Fibroblast of lung (primary cell): ENCODE results near the gene GLIPR2. TPM values are rescaled to one million over a fixed set of nuclear protein-coding genes. Genes with fewer than 3 reads are reported as not detected.

ENCODE experiments used
- DNase-seq, 2 donors: peaks; one replicate each; pipeline versions ENCODE4 v3.0.0 to v3.0.0-alpha.2; 2010; ENCODE audit warnings: low read depth in 2 of 2
- H2AFZ ChIP-seq: 2 replicates; pipeline ENCODE4 v1.5.1; 2012; ENCODE audit warnings: low read length, control low read depth, inconsistent platforms
- H3K27ac ChIP-seq: 2 replicates; pipeline ENCODE4 v1.5.1; 2011; ENCODE audit warnings: low read length, control low read depth; ENCODE audit not compliant: insufficient read depth
- H3K27me3 ChIP-seq: 2 replicates; pipeline ENCODE4 v1.5.1; 2011; ENCODE audit warnings: mild to moderate bottlenecking, low read length; ENCODE audit not compliant: control insufficient read depth, insufficient read depth
- H3K36me3 ChIP-seq: 2 replicates; pipeline ENCODE4 v1.5.1; 2011; ENCODE audit warnings: low read length; ENCODE audit not compliant: control insufficient read depth, insufficient read depth
- H3K4me1 ChIP-seq: 2 replicates; pipeline ENCODE4 v1.5.1; 2011; ENCODE audit warnings: low read length; ENCODE audit not compliant: control insufficient read depth, insufficient read depth; ENCODE audit errors: extremely low read depth
- H3K4me2 ChIP-seq: 2 replicates; pipeline ENCODE4 v1.5.1; 2011; ENCODE audit warnings: low read length, control low read depth; ENCODE audit not compliant: insufficient read depth; ENCODE audit errors: extremely low read depth
- H3K4me3 ChIP-seq, 4 experiments: fragments of 200-600 bp in 1 of 4; sonication (generic) in 1 of 4; replicated peaks in 1 of 4; 2 replicates each; pipeline ENCODE4 v1.5.1; 2011 to 2016; ENCODE audit warnings: low read length in 4 of 4, low read depth in 3 of 4, mild to moderate bottlenecking in 3 of 4, control low read depth in 2 of 4, inconsistent platforms in 1 of 4, mixed read lengths in 1 of 4; ENCODE audit not compliant: insufficient read depth in 1 of 4; ENCODE audit errors: control extremely low read depth in 1 of 4
- H3K79me2 ChIP-seq: 2 replicates; pipeline ENCODE4 v1.5.1; 2012; ENCODE audit warnings: mild to moderate bottlenecking, low read length, inconsistent platforms; ENCODE audit not compliant: control insufficient read depth, insufficient read depth
- H3K9ac ChIP-seq: 2 replicates; pipeline ENCODE4 v1.5.1; 2011; ENCODE audit warnings: mild to moderate bottlenecking, low read length, control low read depth; ENCODE audit not compliant: insufficient read depth
- H3K9me3 ChIP-seq: 2 replicates; pipeline ENCODE4 v1.5.1; 2012; ENCODE audit warnings: low read depth, low read length; ENCODE audit not compliant: control insufficient read depth, insufficient read depth
- H4K20me1 ChIP-seq: 2 replicates; pipeline ENCODE4 v1.5.1; 2011; ENCODE audit warnings: low read length; ENCODE audit not compliant: control insufficient read depth, insufficient read depth; ENCODE audit errors: extremely low read depth
- CTCF ChIP-seq, 2 donors: IDR thresholded peaks in 1 of 2; conservative IDR thresholded peaks in 1 of 2; 1 replicate in 1 of 2; 2 replicates in 1 of 2; pipeline ENCODE4 v1.5.1; 2011 to 2012; ENCODE audit warnings: low read length in 2 of 2, control low read depth in 1 of 2, inconsistent platforms in 1 of 2, low read depth in 1 of 2, mild to moderate bottlenecking in 1 of 2
- EZH2 ChIP-seq: IDR thresholded peaks from 2 replicates; pipeline ENCODE4 v1.5.1; 2012; ENCODE audit warnings: low read length, control low read depth, mild to moderate bottlenecking; ENCODE audit errors: missing control alignments
- polyA plus RNA-seq, 2 donors: library from polyadenylated mRNA; depleted of rRNA in 1 of 2; stranded (reverse) in 1 of 2; unstranded in 1 of 2; fragments of >200 nt; gene quantifications; 2 replicates each; pipeline ENCODE4 v1.2.1, GENCODE V29; 2011 to 2012; ENCODE audit warnings: missing spikeins in 1 of 2
- total RNA-seq: library from RNA; depleted of rRNA; stranded (reverse); fragments of >200 nt; gene quantifications from 2 replicates; pipeline ENCODE4 v1.2.1, GENCODE V29; 2014

The GLIPR2 gene
- total and polyA plus RNA-seq, 2 donors (not counting 1 experiment from before 2014, with no cell fraction given) = 40.0 to 108 TPM

GRCh38 chr9:36144309-36145232, 8.0 kb downstream of the GLIPR2 start:
- peaks cover 20% of the 10 kb centered on the region for H3K4me1 ChIP-seq

GRCh38 chr9:36145970-36146369, 9.4 kb downstream of the GLIPR2 start:
- no peaks in the 10 kb centered on the region for H3K27me3 ChIP-seq
- no peak overlapping the region for H3K9ac ChIP-seq
- no peaks in the 10 kb centered on the region for H3K79me2 ChIP-seq
- H3K4me1 ChIP-seq = peaks cover 20% of the 10 kb centered on the region
- H3K27ac ChIP-seq = no peak overlapping the region
- no peak for TF ChIP-seq CTCF (conservative IDR thresholded peaks at IDR 0.05 in 1 of 2, IDR thresholded peaks at IDR 0.05 in 1 of 2; ENCODE audit: low read depth in 1 of 2, low read length in 2 of 2)
- TF ChIP-seq EZH2 = no peak
- H2AFZ ChIP-seq = no peak overlapping the region
- no peaks in the 10 kb centered on the region for H3K9me3 ChIP-seq
- no peaks in the 10 kb centered on the region for H4K20me1 ChIP-seq
- peaks cover 4% of the 10 kb centered on the region for H3K36me3 ChIP-seq
- no peak overlapping the region for H3K4me3 ChIP-seq
- H3K4me2 ChIP-seq = no peak overlapping the region
- no peak for DNase-seq

More at GRCh38 chr9:36144309-36145232, 8.0 kb downstream of the GLIPR2 start:
- H3K36me3 ChIP-seq = peaks cover 4% of the 10 kb centered on the region
- H3K4me3 ChIP-seq = no peak overlapping the region
- DNase-seq = no peak
- no peaks in the 10 kb centered on the region for H3K27me3 ChIP-seq
- H4K20me1 ChIP-seq = no peaks in the 10 kb centered on the region
- no peak overlapping the region for H2AFZ ChIP-seq
- H3K4me2 ChIP-seq = no peak overlapping the region
- no peaks in the 10 kb centered on the region for H3K79me2 ChIP-seq
- no peak overlapping the region for H3K9ac ChIP-seq
- H3K27ac ChIP-seq = no peak overlapping the region
- TF ChIP-seq EZH2 (no peak), CTCF (conservative IDR thresholded peaks at IDR 0.05 in 1 of 2, IDR thresholded peaks at IDR 0.05 in 1 of 2; ENCODE audit: low read depth in 1 of 2, low read length in 2 of 2) (no peak)
- no peaks in the 10 kb centered on the region for H3K9me3 ChIP-seq

GRCh38 chr9:36146651-36147050, 10.1 kb downstream of the GLIPR2 start:
- H3K4me1 ChIP-seq = peaks cover 20% of the 10 kb centered on the region
- no peak overlapping the region for H3K4me3 ChIP-seq
- TF ChIP-seq CTCF (conservative IDR thresholded peaks at IDR 0.05 in 1 of 2, IDR thresholded peaks at IDR 0.05 in 1 of 2; ENCODE audit: low read depth in 1 of 2, low read length in 2 of 2) (no peak), EZH2 (no peak)
- no peaks in the 10 kb centered on the region for H4K20me1 ChIP-seq
- no peak overlapping the region for H3K9ac ChIP-seq
- H3K36me3 ChIP-seq = peaks cover 4% of the 10 kb centered on the region
- no peak overlapping the region for H3K27ac ChIP-seq
- H3K79me2 ChIP-seq = no peaks in the 10 kb centered on the region
- no peak for DNase-seq
- H2AFZ ChIP-seq = no peak overlapping the region
- H3K4me2 ChIP-seq = no peak overlapping the region
- H3K9me3 ChIP-seq = no peaks in the 10 kb centered on the region
- no peaks in the 10 kb centered on the region for H3K27me3 ChIP-seq
